NCI-H2081 (cell line): ENCODE data around the gene SLC25A10.

Source experiments
- DNase-seq, 2 experiments: peaks; one replicate each; lab custom pipeline; 2025; lab: John Stamatoyannopoulos, UW

SLC25A10 gene

DNA sequence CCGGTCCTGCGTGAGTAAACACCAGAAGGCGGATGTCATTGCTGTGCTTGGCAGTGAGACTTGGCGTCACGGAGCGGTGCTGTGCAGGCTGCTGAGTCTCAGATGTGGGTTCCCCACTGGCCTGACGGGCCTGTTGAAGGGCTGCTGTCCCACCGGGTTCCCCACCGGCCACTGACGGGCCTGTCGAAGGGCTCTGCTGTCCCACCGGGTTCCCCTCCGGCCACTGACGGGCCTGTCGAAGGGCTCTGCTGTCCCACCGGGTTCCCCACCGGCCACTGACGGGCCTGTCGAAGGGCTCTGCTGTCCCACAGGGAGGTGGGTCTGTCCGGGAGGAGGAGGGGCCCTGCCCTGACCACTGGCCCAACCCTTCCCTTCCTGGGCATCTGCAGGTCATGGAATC lies 25.5 kb upstream of the SLC25A10 start:
- DNase-seq: no peak

DNA sequence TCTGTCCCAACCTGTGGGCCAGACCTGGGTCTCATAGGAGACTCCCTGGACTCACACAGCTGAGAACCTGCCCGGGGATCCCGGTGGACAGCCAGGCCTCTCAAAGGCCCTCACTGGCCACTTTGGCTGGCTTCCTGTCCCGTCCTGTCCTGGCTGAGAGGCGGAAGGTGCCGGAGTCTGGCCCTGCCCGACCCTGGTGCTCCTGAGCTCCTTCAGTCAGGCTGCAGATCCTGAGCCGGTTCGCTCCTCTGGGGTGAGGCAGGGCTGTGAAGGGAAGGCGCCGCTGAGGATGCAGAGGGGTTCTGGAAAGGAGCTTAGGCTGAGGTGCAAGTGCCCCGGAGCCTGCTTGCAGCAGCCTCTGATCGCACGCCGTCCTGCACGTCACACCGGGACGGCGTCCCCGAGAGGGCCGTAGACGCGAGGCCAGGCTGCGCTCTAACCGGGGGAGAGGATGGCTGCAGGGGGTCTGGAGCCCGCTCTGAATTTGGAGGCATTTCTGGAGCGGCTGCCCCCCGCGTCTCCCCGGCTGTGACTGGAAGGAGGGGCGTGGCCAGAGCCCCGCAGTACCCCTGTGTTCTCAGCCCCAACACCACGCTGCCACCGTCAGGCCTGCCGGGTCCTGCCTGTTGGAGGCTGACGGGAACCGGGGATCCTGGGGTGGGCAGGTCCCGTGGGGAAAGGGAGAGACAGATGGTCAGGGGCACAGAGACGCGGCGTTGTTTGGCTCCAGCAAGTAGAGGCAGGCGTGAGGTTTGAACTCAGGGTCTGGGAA lies 24.1 kb upstream of the SLC25A10 start:
- no peak for DNase-seq

DNA sequence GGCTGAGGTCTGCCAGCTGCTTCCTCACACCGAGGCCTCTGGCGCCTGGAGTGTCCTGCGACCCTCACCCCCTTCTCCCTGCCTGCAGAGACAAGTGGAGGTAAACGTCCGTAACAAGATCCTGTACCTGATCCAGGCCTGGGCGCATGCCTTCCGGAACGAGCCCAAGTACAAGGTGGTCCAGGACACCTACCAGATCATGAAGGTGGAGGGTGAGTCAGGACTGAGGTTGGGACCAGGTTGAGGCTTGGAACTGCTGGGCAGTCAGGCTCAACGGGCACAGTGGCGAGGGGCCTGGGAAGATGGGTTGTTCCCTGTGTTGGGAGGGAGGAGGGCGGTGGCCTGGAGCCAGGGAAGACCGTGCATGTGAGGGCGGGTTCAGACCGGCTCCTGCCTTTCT lies 23.5 kb upstream of the SLC25A10 start:
- no peak for DNase-seq

DNA sequence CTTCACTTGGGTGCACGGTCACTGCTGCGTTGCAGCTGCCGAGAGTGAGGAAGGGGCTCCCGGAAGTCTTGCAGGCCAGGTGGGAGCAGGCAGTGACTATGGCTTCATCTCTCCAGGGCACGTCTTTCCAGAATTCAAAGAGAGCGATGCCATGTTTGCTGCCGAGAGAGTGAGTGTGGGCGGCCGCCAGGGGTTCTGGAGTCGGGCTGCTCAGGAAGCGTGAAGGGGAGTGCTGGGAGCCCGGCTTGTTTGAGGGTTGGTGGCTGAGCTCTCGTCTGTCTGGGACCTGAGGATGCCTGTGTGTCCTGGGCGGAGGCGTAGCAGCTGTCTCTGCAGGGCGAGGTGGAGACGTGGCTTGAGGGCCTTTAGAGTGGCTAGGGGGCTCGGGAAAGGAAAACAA lies 22.0 kb upstream of the SLC25A10 start:
- no peak for DNase-seq

DNA sequence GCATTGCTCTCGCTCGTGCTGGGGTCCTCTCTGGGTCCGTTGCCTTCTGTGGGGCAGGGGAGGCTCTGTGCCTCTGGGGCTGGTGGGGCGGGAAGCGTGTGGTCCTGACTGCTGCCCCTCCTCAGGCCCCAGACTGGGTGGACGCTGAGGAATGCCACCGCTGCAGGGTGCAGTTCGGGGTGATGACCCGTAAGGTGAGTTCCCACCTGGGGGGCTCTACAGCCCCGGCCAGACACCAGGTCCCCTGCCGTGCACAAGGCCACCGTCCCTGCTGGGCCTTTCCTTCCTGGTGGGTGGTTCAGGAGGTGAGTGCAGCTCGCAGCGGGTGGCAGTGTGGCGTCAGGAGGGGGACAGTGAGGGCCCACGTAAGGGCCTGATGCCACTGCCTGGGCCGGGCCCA lies 21.5 kb upstream of the SLC25A10 start:
- DNase-seq: no peak

DNA sequence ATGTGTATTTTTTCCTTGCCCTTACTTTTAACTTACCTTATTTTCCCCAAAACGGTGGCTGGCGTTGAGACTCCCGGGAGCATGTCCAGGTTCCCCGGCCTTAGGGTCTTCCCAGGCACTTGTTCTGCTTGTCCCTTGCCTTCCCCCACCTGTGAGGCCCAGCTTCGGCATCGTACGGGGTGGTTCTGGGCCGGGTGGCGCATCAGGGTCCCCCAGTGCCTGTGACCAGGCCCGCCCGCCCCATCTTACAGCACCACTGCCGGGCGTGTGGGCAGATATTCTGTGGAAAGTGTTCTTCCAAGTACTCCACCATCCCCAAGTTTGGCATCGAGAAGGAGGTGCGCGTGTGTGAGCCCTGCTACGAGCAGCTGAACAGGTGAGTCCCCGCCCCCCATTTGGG lies 20.9 kb upstream of the SLC25A10 start:
- DNase-seq: no peak

DNA sequence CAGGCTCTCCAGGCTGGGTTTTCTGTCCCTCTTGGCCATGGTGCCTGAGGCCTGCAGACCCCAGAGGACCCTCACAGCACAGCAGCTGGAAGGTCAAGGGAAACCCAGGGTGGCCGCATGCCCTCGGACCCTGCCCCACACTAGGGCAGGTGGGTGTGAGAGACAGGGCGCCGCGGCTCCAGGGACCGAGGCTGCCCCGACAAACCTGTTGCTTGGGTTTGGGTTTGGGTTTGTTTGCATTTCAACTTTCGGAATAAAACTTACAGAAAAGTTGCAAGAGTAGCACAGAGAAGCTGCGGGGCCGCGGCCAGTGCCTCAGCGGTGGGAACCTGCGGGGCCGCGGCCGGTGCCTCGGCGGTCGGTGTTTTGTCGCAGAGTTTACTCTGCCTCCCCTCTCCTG lies 20.5 kb upstream of the SLC25A10 start:
- no peak for DNase-seq

DNA sequence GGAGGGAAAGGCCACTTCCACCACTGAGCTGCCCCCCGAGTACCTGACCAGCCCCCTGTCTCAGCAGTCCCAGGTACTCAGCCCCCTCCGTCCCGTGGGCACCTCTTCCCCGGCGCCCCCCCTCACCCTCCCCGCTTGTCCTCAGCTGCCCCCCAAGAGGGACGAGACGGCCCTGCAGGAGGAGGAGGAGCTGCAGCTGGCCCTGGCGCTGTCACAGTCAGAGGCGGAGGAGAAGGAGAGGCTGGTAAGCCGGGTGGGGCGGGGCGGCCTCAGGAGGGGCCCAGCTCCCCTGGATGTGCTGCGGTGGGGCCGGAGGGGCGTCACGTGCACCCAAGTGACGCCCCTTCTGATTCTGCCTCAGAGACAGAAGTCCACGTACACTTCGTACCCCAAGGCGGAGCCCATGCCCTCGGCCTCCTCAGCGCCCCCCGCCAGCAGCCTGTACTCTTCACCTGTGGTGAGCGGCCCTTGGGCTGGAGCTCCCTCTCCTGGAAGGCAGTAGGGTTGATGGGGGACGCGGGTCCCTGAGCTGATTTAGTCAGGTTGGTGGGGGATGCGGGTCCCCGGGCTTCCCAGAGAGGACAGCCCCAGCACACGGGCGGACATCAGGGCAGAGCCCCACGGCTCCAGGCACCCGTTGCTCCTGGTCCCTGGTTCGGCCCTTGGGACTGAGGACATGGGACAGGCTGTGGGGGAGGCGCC lies 18.4 kb upstream of the SLC25A10 start:
- DNase-seq: no peak

DNA sequence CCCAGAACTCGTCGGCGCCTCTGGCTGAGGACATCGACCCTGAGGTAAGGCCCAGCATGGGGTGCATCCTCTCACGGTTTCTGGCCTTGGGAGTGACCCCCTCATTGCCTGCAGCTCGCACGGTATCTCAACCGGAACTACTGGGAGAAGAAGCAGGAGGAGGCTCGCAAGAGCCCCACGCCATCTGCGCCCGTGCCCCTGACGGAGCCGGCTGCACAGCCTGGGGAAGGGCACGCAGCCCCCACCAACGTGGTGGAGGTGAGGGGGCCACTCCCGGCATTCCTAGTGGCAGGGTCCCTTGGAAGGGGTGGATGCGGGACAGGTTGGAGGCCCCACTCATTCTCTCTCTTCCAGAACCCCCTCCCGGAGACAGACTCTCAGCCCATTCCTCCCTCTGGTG lies 17.3 kb upstream of the SLC25A10 start:
- no peak for DNase-seq

DNA sequence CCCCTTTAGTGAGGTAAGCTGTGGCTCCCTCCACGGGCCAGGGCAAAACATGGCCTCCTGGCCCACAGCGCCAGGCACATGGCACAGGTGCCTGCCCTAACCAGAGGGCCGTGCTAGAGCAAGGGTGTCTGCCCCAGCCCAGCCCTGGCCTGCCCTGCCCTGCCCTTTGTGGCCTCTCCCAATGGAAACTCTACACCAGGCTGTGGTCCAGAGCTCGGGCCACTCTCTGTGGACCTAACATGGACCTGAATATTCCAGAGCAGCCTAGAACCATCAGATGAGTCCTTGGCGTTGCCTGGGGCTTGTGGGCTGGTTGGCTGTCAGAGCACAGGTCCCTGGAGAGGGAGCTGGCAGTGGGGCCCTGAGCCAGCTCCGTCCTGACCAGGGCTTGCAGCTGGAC lies 16.9 kb upstream of the SLC25A10 start:
- DNase-seq: no peak

DNA sequence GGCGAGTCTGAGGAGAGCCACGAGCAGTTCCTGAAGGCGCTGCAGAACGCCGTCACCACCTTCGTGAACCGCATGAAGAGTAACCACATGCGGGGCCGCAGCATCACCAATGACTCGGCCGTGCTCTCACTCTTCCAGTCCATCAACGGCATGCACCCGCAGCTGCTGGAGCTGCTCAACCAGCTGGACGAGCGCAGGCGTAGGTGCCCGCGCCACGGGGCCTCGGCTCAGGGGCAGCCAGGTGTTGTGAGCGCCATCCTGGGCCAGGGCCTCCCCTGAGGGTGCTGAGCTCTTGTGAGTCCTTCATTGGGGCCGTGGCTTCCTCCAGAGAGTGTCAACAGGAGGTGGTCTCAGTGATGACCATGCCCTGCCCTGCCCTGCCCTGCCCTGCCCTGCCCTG lies 16.3 kb upstream of the SLC25A10 start:
- DNase-seq: no peak

DNA sequence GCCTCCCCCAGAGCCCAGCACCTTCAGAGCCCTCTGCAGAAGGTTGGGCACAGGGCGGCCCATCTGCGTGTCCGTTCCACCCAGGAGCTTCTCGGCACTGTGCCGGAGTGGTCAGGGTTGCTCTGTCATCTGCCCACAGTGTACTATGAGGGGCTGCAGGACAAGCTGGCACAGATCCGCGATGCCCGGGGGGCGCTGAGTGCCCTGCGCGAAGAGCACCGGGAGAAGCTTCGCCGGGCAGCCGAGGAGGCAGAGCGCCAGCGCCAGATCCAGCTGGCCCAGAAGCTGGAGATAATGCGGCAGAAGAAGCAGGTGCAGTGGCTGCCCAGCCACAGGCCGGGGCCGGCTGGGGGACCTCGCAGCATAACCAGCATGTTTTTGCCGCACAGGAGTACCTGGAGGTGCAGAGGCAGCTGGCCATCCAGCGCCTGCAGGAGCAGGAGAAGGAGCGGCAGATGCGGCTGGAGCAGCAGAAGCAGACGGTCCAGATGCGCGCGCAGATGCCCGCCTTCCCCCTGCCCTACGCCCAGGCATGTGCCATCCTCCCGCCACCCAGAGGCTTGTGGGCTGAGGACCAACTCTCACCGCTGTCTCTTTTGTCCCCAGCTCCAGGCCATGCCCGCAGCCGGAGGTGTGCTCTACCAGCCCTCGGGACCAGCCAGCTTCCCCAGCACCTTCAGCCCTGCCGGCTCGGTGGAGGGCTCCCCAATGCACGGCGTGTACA lies 15.7 kb upstream of the SLC25A10 start:
- DNase-seq: no peak

DNA sequence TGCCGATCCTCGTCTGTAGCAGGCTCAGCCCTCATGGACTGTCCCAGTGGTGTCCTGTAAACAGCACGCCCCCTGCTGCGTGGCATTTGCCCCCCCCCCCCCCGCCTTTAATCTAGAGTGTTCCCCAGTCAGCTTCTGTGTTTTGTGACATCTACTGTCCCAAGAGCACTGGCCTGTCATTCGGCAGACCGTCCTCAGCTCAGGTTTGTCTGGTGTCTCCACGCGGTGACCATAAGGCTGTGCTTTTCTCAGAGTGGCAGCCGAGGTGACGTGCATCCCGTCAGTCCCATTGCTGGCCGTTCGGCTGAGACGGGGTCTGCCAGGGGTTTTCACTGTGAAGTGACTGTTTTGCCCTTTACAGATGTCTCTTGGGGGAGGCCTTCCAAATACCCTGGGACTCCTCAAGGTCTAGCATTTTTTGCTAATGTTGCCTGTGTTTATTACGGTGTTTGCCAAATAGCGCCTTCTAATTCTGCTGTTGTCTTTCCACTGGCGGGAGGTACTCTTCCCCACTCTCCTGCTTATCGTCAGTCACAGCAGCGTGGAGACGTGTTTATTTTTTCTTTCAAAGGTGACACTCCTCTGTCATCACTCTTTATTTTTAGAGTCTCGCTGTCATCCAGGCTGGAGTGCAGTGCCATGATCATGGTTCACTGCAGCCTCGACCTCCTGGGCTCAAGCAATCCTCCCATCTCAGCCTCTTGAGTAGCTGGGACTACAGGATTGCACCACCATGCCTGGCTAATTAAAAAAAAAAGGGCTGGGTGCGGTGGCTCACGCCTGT lies 14.6 kb upstream of the SLC25A10 start:
- DNase-seq: no peak

DNA sequence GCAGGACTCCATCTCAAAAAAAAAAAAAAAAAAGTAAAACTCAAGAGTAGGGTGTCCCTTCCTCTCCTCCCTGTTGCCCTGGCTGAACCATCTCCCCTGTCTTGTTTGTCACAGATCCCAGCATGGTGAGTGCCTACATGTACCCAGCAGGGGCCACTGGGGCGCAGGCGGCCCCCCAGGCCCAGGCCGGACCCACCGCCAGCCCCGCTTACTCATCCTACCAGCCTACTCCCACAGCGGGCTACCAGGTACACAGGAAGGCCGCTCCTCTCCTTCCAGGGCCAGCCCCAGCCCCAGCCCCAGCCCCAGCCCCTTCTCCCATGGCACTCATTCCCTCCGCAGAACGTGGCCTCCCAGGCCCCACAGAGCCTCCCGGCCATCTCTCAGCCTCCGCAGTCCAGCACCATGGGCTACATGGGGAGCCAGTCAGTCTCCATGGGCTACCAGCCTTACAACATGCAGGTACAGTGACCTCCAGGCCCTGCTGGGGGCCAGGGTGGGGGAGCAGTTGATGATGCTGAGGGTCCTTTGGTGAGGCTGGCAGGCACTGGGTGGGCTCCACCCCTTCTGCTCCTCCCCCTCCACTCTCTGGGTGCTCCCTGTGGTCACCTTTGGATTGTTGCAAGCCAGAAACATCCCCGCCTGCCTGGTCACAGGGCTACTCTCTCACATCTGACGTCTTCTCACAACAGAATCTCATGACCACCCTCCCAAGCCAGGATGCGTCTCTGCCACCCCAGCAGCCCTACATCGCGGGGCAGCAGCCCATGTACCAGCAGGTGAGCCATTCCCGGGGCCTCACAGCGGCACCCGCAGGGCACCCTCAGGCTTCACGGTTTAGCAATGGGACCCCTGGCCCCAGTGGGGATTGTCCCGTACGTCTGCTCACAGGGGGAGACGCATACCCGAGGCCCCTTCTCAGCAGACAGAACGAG lies 11.5 kb upstream of the SLC25A10 start:
- no peak for DNase-seq

DNA sequence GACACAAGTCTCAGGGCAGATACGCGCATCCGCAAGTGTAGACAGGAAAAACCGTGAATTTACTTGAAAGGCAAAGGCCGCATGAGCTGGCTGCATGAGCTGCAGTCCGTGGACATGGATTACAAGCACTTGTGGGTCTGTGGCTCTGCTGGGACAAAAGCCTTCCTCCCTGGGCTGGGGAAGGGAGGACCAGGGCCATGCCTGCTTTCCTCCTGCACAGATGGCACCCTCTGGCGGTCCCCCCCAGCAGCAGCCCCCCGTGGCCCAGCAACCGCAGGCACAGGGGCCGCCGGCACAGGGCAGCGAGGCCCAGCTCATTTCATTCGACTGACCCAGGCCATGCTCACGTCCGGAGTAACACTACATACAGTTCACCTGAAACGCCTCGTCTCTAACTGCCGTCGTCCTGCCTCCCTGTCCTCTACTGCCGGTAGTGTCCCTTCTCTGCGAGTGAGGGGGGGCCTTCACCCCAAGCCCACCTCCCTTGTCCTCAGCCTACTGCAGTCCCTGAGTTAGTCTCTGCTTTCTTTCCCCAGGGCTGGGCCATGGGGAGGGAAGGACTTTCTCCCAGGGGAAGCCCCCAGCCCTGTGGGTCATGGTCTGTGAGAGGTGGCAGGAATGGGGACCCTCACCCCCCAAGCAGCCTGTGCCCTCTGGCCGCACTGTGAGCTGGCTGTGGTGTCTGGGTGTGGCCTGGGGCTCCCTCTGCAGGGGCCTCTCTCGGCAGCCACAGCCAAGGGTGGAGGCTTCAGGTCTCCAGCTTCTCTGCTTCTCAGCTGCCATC lies 10.6 kb upstream of the SLC25A10 start:
- no peak for DNase-seq

DNA sequence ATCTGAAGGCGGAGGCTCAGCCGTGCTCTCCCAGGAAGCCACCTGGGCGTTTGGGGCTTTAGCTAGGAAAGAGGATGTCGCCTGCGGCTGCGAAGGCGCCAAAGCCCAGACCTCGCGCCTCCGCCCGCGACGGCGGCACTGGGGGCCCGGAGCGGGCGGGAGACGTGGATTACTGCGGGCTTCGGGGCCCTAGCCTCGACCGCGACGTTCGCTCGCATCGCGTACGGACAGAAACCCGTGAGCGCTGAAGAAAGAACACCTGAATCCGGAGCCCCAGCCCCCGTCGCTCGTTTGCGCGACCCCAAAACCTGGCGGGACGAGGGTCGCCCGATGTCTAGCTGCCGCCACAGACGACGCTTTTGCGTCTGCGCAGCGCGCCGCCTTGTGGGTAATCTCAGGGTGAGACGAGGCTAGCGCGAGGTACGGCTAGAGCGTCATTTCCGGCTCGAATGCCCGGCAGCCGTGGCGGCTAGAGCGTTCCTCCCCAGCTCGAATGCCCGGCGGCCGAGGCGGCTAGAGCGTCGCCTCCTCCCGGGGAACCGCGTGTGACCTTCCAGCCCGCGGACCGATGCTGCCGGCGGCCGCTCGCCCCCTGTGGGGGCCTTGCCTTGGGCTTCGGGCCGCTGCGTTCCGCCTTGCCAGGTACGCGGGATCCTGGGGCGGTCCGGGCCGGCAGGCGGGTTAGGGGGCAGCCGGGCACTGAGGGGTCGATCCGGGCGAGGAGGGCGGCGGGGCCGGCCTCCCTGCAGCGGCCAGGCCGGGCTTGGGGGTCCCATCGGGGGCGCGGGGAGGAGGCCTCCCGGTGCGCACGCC lies 8.9 kb upstream of the SLC25A10 start, which contains the start of gene MRPL12:
TSS of gene MRPL12 (plus strand) at position 434 of the 813 bp plus-strand sequence. CDS start at position 569, 135 bp downstream.
- DNase-seq: peak; percentile 94 to 98

DNA sequence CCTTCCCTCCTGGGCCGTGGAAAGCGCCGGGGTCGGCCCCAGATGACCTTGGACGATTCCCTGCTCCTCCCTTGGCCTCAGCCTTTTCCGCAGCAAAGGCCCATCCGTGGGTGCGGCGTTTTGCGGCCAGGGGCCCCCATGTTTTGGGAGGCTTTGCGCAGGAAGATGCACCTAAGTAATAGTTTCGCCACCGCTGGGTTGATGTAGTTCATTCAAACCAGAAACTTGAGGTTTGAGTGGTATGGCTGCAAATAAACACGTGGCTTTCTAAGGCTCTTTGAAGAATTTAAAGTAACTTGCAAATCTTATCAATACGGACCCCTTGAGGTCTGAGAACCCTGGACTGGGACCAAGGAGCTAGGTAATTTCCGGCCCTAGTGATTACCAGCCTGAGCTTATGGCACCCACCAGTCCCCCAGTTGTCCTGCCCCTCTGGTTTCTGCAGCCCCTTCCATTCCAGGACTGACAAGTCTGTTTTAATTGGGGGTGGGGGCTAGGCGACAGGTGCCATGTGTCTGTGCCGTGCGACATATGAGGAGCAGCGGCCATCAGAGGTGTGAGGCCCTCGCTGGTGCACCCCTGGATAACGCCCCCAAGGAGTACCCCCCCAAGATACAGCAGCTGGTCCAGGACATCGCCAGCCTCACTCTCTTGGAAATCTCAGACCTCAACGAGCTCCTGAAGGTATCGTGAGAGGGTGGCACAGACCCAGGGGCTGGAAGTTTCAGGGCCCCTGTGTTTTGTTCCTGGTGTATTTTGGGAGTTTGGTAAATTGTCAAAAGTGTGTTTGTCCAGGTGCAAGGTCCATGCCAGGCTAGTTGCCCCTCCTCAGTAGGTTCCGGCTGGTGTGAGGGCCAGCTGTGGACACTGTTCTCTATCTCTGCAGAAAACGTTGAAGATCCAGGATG lies 8.1 kb upstream of the SLC25A10 start:
- no peak for DNase-seq

DNA sequence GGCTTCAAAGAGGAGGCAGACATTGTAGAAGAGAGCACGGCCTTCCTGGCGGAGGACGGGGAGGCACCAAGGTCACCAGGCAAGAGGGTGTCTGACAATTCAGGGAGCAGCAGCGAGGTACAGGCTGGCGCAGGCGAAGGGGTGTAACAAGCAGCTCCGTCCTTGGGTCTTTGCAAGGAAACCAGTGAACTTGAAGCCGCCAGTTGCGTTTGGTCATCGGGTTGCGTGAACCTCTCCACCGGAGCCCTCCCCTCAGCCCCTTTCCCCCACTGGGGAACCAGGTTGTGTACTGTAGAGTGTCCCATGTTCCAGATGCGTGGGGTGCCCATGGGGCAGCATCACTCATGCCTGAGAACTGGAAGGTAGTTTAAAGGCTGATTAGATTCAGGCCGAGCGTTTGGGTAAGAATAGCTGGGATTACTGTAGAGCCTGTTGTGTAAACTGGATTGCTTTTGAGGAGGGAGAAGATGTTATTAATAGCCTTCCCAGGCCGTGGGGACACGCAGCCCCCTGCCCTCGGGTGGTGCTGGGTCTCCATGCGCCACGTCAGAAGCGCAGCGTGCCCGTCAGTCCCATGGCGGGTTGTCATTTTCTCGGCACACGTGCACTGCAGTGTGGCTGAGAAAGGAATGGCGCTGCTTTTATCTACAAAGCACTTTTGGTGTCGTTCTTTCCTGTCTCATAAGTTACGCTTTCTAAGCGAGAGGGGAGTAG lies 6.4 kb upstream of the SLC25A10 start:
- no peak for DNase-seq
